Motor neuron (in vitro differentiated cells): ENCODE data around the gene NSL1. TPM values are rescaled to one million over a fixed set of nuclear protein-coding genes. Genes with fewer than 3 reads are reported as not detected.
"Not testable (repeated sequence)": the region's sequence is repeated elsewhere in the genome, so short reads cannot be mapped to it uniquely, and the experiment has no call there.

Source experiments
- ATAC-seq, 8 experiments: fragments of 200-7000 bp; cut with Tn5 transposase; replicated peaks in 6 of 8; 2 replicates each; pipeline ENCODE4 v1.8.0; 2021; ENCODE audit warnings: mild to moderate bottlenecking in 8 of 8, moderate library complexity in 8 of 8
- H3K27ac ChIP-seq, 2 donors: fragments of 250-450 bp; sonication (Bioruptor Pico); 2 replicates each; pipeline ENCODE4 v1.9.0; 2021; ENCODE audit warnings: antibody characterized with exemption in 2 of 2, mild to moderate bottlenecking in 2 of 2, moderate library complexity in 1 of 2
- H3K4me1 ChIP-seq, 2 donors: fragments of 250-450 bp; sonication (Bioruptor Pico); replicated peaks in 1 of 2; 2 replicates each; pipeline ENCODE4 v1.6.1; 2021; ENCODE audit warnings: antibody characterized with exemption in 2 of 2, mild to moderate bottlenecking in 2 of 2, moderate library complexity in 1 of 2
- H3K4me3 ChIP-seq, 5 donors: fragments of 250-450 bp; sonication (Bioruptor Pico); 2 replicates each; pipeline ENCODE4 v1.9.0; 2021; ENCODE audit warnings: antibody characterized with exemption in 5 of 5, mild to moderate bottlenecking in 5 of 5, moderate library complexity in 4 of 5
- WGBS, 10 experiments: fragments of 450-650 bp; shearing (Covaris generic); methylation state at CpG; one replicate each; pipeline ENCODE4 v1.0.0; 2022; 5-methylcytosine and 5-hydroxymethylcytosine counted together
- in situ Hi-C, 9 experiments: fragments of 400-800 bp; cut with MboI; loops; one replicate each; pipeline ENCODE4 v1.15.0; 2021; ENCODE audit warnings: low sequenced_read_pairs in 9 of 9, low pct_unique_long_range_greater_than_20kb in 2 of 9; ENCODE audit not compliant: unreplicated experiment in 9 of 9
- total RNA-seq, 8 experiments: library from RNA; unstranded; fragments of 300-600 nt; gene quantifications; 2 replicates each; pipeline versions ENCODE4 v1.2.3 to v1.2.4, GENCODE V29; 2022

Gene NSL1
- total RNA-seq, 8 experiments from 2014 or later = 13.7 to 47.6 (median 35.1) TPM

- Histone ChIP-seq H3K4me3 (no peak overlapping the region), H3K4me1 (no peaks in the 10 kb centered on the region), H3K27ac (no peak overlapping the region)
- in situ Hi-C loops = no loop called here
- WGBS, 10 experiments = 29 to 100% (median 80%) methylated on average over 1 to 3 of the region's 4 CpGs
- ATAC-seq = peak in 3 of 8 experiments; percentile 47 to 95 (median 65)
Measured at GRCh38 chr1:212712451-212713303, 78.9 kb downstream of the NSL1 start.

- in situ Hi-C loops, ATAC-seq, H3K4me3 ChIP-seq, H3K4me1 ChIP-seq, H3K27ac ChIP-seq: not testable (repeated sequence)
- 80 to 98% (median 93%) methylated on average over 5 to 8 of the region's 8 CpGs; no CpG with 5 or more reads in 2 of the 10 experiments for WGBS, 10 experiments
Measured at GRCh38 chr1:212711974-212712373, 79.6 kb downstream of the NSL1 start.

- 55 to 93% (median 81%) methylated on average over 3 to 6 of the region's 6 CpGs; no CpG with 5 or more reads in 1 of the 10 experiments for WGBS, 10 experiments
- in situ Hi-C loops = no loop called here
- no peak for ATAC-seq
- no peak overlapping the region for H3K27ac ChIP-seq
- H3K4me3 ChIP-seq = no peak overlapping the region
- no peaks in the 10 kb centered on the region for H3K4me1 ChIP-seq
Measured at GRCh38 chr1:212710566-212710965, 81.0 kb downstream of the NSL1 start.

GRCh38 chr1:212703991-212704564, 87.5 kb downstream of the NSL1 start:
- H3K4me3 ChIP-seq = no peak overlapping the region
- 40 to 93% (median 79%) methylated on average over 2 to 9 of the region's 9 CpGs; no CpG with 5 or more reads in 2 of the 10 experiments for WGBS, 10 experiments
- H3K4me1 ChIP-seq = peaks cover 0 to under 1% of the 10 kb centered on the region in 2 donors
- ATAC-seq = no peak
- H3K27ac ChIP-seq = no peak overlapping the region
- in situ Hi-C loops = no loop called here

GRCh38 chr1:212702672-212703071, 88.9 kb downstream of the NSL1 start:
- ATAC-seq = no peak
- peaks cover 6 to 9% of the 10 kb centered on the region in 2 donors for H3K4me1 ChIP-seq
- 0 to 71% (median 46%) methylated on average over 1 of the region's 1 CpG for WGBS, 10 experiments
- H3K27ac ChIP-seq = no peak overlapping the region
- in situ Hi-C loops = no loop called here
- H3K4me3 ChIP-seq = no peak overlapping the region

GRCh38 chr1:212701910-212702309, 89.7 kb downstream of the NSL1 start:
- H3K27ac ChIP-seq = no peak overlapping the region
- WGBS, 10 experiments = 60 to 100% (median 90%) methylated on average over 1 of the region's 1 CpG; no CpG with 5 or more reads in 4 of the 10 experiments
- ATAC-seq = no peak
- H3K4me3 ChIP-seq = no peak overlapping the region
- in situ Hi-C loops = no loop called here
- peaks cover 6 to 9% of the 10 kb centered on the region in 2 donors for H3K4me1 ChIP-seq

GRCh38 chr1:212700892-212701819, 90.4 kb downstream of the NSL1 start:
- in situ Hi-C loops = no loop called here
- WGBS, 10 experiments = 7 to 50% (median 20%) methylated on average over 1 to 20 of the region's 27 CpGs; no CpG with 5 or more reads in 1 of the 10 experiments

GRCh38 chr1:212700223-212700891, 91.2 kb downstream of the NSL1 start:
- Histone ChIP-seq H3K4me3 (peak overlapping the region; percentile 45 to 59 (median 58)), H3K4me1 (peaks cover 6 to 9% of the 10 kb centered on the region in 2 donors), H3K27ac (peak overlapping the region in 1 of 2 donors; percentile 27)
- ATAC-seq = peak; percentile 35 to 58 (median 47)
- in situ Hi-C loops = no loop called here
- WGBS, 10 experiments = 0 to 4% (median 2%) methylated on average over 1 to 16 of the region's 56 CpGs; no CpG with 5 or more reads in 6 of the 10 experiments

More at GRCh38 chr1:212700892-212701819, 90.4 kb downstream of the NSL1 start:
- Histone ChIP-seq H3K4me3 (peak overlapping the region; percentile 45 to 59 (median 58)), H3K4me1 (peaks cover 6 to 9% of the 10 kb centered on the region in 2 donors), H3K27ac (no peak overlapping the region)
- peak; percentile 23 to 70 (median 44) for ATAC-seq

GRCh38 chr1:212699625-212700222, 91.9 kb downstream of the NSL1 start, which contains the start of gene BATF3:
Gene BATF3, minus strand, starts transcription at chr1:212699840. Its CDS starts 78 bp downstream, at chr1:212699762.
- Histone ChIP-seq H3K27ac (peak within 1 kb of the TSS in 1 of 2 donors; percentile 27), H3K4me1 (peaks cover 6 to 9% of the 10 kb centered on the region in 2 donors), H3K4me3 (peak within 1 kb of the TSS; percentile 45 to 59 (median 58))
- in situ Hi-C loops = no loop called here
- no CpG with 5 or more reads among the region's 79 CpGs for WGBS, 10 experiments
- ATAC-seq = peak; percentile 47 to 81 (median 72)

GRCh38 chr1:212699104-212699624, 92.4 kb downstream of the NSL1 start:
- 0 to 1% methylated on average over 3 to 16 of the region's 42 CpGs; no CpG with 5 or more reads in 8 of the 10 experiments for whole genome bisulfite sequencing, 10 experiments
- H3K4me1 ChIP-seq = peaks cover 6 to 9% of the 10 kb centered on the region in 2 donors
- no peak overlapping the region for H3K27ac ChIP-seq
- H3K4me3 ChIP-seq = peak overlapping the region; percentile 45 to 59 (median 58)
- in situ Hi-C loops = no loop called here
- ATAC-seq = peak; percentile 60 to 81 (median 68)

- in situ Hi-C loops = no loop called here
- no peak for ATAC-seq
- 40 to 100% (median 61%) methylated on average over 1 to 10 of the region's 12 CpGs; no CpG with 5 or more reads in 2 of the 10 experiments for WGBS, 10 experiments
Measured at GRCh38 chr1:212698467-212699103, 93.0 kb downstream of the NSL1 start.

More at GRCh38 chr1:212698467-212699103, 93.0 kb downstream of the NSL1 start:
- Histone ChIP-seq H3K27ac (no peak overlapping the region), H3K4me1 (peaks cover 6 to 9% of the 10 kb centered on the region in 2 donors), H3K4me3 (peak overlapping the region; percentile 45 to 59 (median 58))
